T-cell (primary cell): ENCODE measurements around the gene DIS3L2. TPM values are rescaled to one million over a fixed set of nuclear protein-coding genes. Genes with fewer than 3 reads are reported as not detected.
"Not testable (repeated sequence)": the region's sequence is repeated elsewhere in the genome, so short reads cannot be mapped to it uniquely, and the experiment has no call there.

Experiments
- ATAC-seq, 4 experiments: fragments of 200-7000 bp in 3 of 4; fragments of 150-1000 bp in 1 of 4; cut with Tn5 transposase; replicated peaks in 1 of 4; 1 replicate in 3 of 4; 2 replicates in 1 of 4; pipeline ENCODE4 v1.10.0; 2021; ENCODE audit warnings: moderate library complexity in 3 of 4, mild to moderate bottlenecking in 2 of 4, moderate number of reproducible peaks in 1 of 4
- CTCF ChIA-PET, 2 donors: fragments of 300-600 bp; sonication (Branson Sonifier 250); formaldehyde crosslinking; loops; one replicate each; lab custom pipeline; 2022; ENCODE audit warnings: antibody characterized with exemption in 2 of 2; lab: Charles Lee
- POLR2A ChIA-PET, 2 donors: fragments of 300-600 bp; sonication (Branson Sonifier 250); formaldehyde crosslinking; loops; one replicate each; lab custom pipeline; 2022; ENCODE audit warnings: antibody characterized with exemption in 2 of 2; lab: Charles Lee
- DNase-seq, 35 experiments: peaks; one replicate each; pipeline versions ENCODE4 v3.0.0 to v3.0.0-alpha.2; 2013 to 2023
- H3K27ac ChIP-seq: one replicate; pipeline ENCODE4 v1.5.1; 2013; ENCODE audit warnings: low read length
- H3K27me3 ChIP-seq, 2 experiments: replicated peaks in 1 of 2; 1 replicate in 1 of 2; 2 replicates in 1 of 2; pipeline versions ENCODE4 v1.6.1 to v1.7.0; 2013; ENCODE audit warnings: low read length in 1 of 2, mixed read lengths in 1 of 2; ENCODE audit not compliant: control insufficient read depth in 2 of 2, insufficient read depth in 2 of 2; ENCODE audit errors: extremely low read depth in 1 of 2
- H3K36me3 ChIP-seq, 2 donors: 1 replicate in 1 of 2; 2 replicates in 1 of 2; pipeline versions ENCODE4 v1.6.1 to v1.7.0; 2013; ENCODE audit warnings: low read length in 1 of 2; ENCODE audit not compliant: control insufficient read depth in 2 of 2, insufficient read depth in 1 of 2; ENCODE audit errors: extremely low read depth in 1 of 2
- H3K4me1 ChIP-seq, 2 experiments: 1 replicate in 1 of 2; 2 replicates in 1 of 2; pipeline versions ENCODE4 v1.6.1 to v1.7.0; 2013; ENCODE audit warnings: low read length in 2 of 2, mixed read lengths in 1 of 2; ENCODE audit not compliant: insufficient read depth in 2 of 2, control insufficient read depth in 1 of 2; ENCODE audit errors: extremely low read depth in 1 of 2
- H3K4me3 ChIP-seq, 2 donors: 1 replicate in 1 of 2; 2 replicates in 1 of 2; pipeline versions ENCODE4 v1.5.1 to v1.7.0; 2013; ENCODE audit warnings: mild to moderate bottlenecking in 2 of 2, low read length in 1 of 2, moderate library complexity in 1 of 2; ENCODE audit not compliant: control insufficient read depth in 1 of 2; ENCODE audit errors: extremely low read depth in 1 of 2
- H3K9me3 ChIP-seq: 2 replicates; pipeline ENCODE4 v1.7.0; 2013
- H3K27ac Mint-ChIP-seq, 2 donors: one replicate each; pipeline ENCODE4 v1.8.0; 2020 to 2021; ENCODE audit warnings: mild to moderate bottlenecking in 2 of 2, mixed read lengths in 2 of 2
- H3K27me3 Mint-ChIP-seq, 2 donors: one replicate each; pipeline ENCODE4 v1.8.0; 2021 to 2022; ENCODE audit warnings: mixed read lengths in 2 of 2
- H3K36me3 Mint-ChIP-seq: one replicate; pipeline ENCODE4 v1.8.0; 2021; ENCODE audit warnings: mixed read lengths
- H3K4me1 Mint-ChIP-seq, 3 donors: one replicate each; pipeline ENCODE4 v1.8.0; 2020 to 2022; ENCODE audit warnings: mixed read lengths in 3 of 3, mild to moderate bottlenecking in 1 of 3
- H3K4me3 Mint-ChIP-seq, 3 donors: one replicate each; pipeline ENCODE4 v1.8.0; 2020 to 2022; ENCODE audit warnings: mild to moderate bottlenecking in 3 of 3, mixed read lengths in 3 of 3, moderate library complexity in 3 of 3
- H3K9me3 Mint-ChIP-seq, 3 donors: one replicate each; pipeline ENCODE4 v1.8.0; 2020 to 2022; ENCODE audit warnings: mixed read lengths in 3 of 3
- WGBS: methylation state at CpG from one replicate; pipeline ENCODE4 v1.1.5; 2013; ENCODE audit warnings: missing lambda C conversion rate; ENCODE audit not compliant: insufficient coverage; 5-methylcytosine and 5-hydroxymethylcytosine counted together
- total RNA-seq, 35 experiments: library from RNA in 6 of 35; stranded (reverse) in 6 of 35; fragments of 120-200 nt in 1 of 35; gene quantifications; one replicate each; pipeline versions ENCODE4 v1.2.1 to v1.2.4 and lab custom pipeline; 2013 to 2026

DIS3L2 gene
- total RNA-seq, 5 donors from 2014 or later (not counting 1 experiment from before 2014, with no cell fraction given) = 55.0 to 70.9 (median 61.4) TPM

- Mint-ChIP-seq H3K4me1 (peaks cover 0 to 9% (median 3%) of the 10 kb centered on the region in 3 donors), H3K36me3 (no peaks in the 10 kb centered on the region), H3K9me3 (no peaks in the 10 kb centered on the region), H3K4me3 (no peak overlapping the region), H3K27ac (no peak overlapping the region), H3K27me3 (peaks cover 12 to 55% of the 10 kb centered on the region in 2 donors)
- no peak for DNase-seq
- Histone ChIP-seq H3K27ac (no peak overlapping the region), H3K4me3 (no peak overlapping the region), H3K9me3 (no peaks in the 10 kb centered on the region), H3K36me3 (no peaks in the 10 kb centered on the region), H3K27me3 (peaks cover 2 to 73% of the 10 kb centered on the region in 2 experiments), H3K4me1 (peaks cover 0 to 8% of the 10 kb centered on the region in 2 experiments)
- ChIA-PET CTCF (no interaction called here), POLR2A (no interaction called here)
- no peak for ATAC-seq
- 71% methylated on average over 1 of the region's 1 CpG for WGBS
Measured at GRCh38 chr2:232384466-232384865, 423.0 kb downstream of the DIS3L2 start.

GRCh38 chr2:232385058-232385457 is 423.5 kb downstream of the DIS3L2 start:
- POLR2A ChIA-PET, H3K36me3 Mint-ChIP-seq, H3K27ac Mint-ChIP-seq, H3K9me3 Mint-ChIP-seq, H3K9me3 ChIP-seq, H3K4me1 ChIP-seq, DNase-seq, CTCF ChIA-PET, H3K4me1 Mint-ChIP-seq, H3K4me3 ChIP-seq, H3K27ac ChIP-seq, ATAC-seq, H3K4me3 Mint-ChIP-seq, H3K36me3 ChIP-seq: not testable (repeated sequence)
- peaks cover 12 to 61% of the 10 kb centered on the region in 2 donors for H3K27me3 Mint-ChIP-seq
- H3K27me3 ChIP-seq = peaks cover 2 to 67% of the 10 kb centered on the region in 2 experiments

GRCh38 chr2:232385660-232386489 is 424.4 kb downstream of the DIS3L2 start:
- no peaks in the 10 kb centered on the region for H3K36me3 ChIP-seq
- no peaks in the 10 kb centered on the region for H3K9me3 ChIP-seq
- no peak overlapping the region for H3K4me3 ChIP-seq
- no peak overlapping the region for H3K4me3 Mint-ChIP-seq
- ChIA-PET POLR2A (no interaction called here), CTCF (no interaction called here)
- H3K27ac Mint-ChIP-seq = no peak overlapping the region
- DNase-seq (no peak), ATAC-seq (no peak)
- peaks cover 16 to 68% of the 10 kb centered on the region in 2 donors for H3K27me3 Mint-ChIP-seq
- H3K9me3 Mint-ChIP-seq = no peaks in the 10 kb centered on the region
- 29% methylated on average over 15 of the region's 24 CpGs for WGBS
- H3K27ac ChIP-seq = no peak overlapping the region
- H3K4me1 Mint-ChIP-seq = peaks cover 0 to 9% (median 3%) of the 10 kb centered on the region in 3 donors
- H3K4me1 ChIP-seq = peaks cover 0 to 8% of the 10 kb centered on the region in 2 experiments
- H3K27me3 ChIP-seq = peaks cover 2 to 64% of the 10 kb centered on the region in 2 experiments
- H3K36me3 Mint-ChIP-seq = no peaks in the 10 kb centered on the region

- H3K4me1 Mint-ChIP-seq = peaks cover 0 to 9% (median 3%) of the 10 kb centered on the region in 3 donors
- Histone ChIP-seq H3K27ac (no peak overlapping the region), H3K36me3 (no peaks in the 10 kb centered on the region), H3K4me3 (no peak overlapping the region), H3K9me3 (no peaks in the 10 kb centered on the region), H3K4me1 (peaks cover 0 to 6% of the 10 kb centered on the region in 2 experiments), H3K27me3 (peaks cover 3 to 64% of the 10 kb centered on the region in 2 experiments)
- POLR2A ChIA-PET = no interaction called here
- no peak overlapping the region for H3K4me3 Mint-ChIP-seq
- no peak overlapping the region for H3K27ac Mint-ChIP-seq
- no peaks in the 10 kb centered on the region for H3K9me3 Mint-ChIP-seq
- ATAC-seq (no peak), DNase-seq (no peak)
- CTCF ChIA-PET = no interaction called here
- WGBS = 42% methylated on average over 22 of the region's 23 CpGs
- peaks cover 17 to 69% of the 10 kb centered on the region in 2 donors for H3K27me3 Mint-ChIP-seq
- no peaks in the 10 kb centered on the region for H3K36me3 Mint-ChIP-seq
Measured at GRCh38 chr2:232386490-232386739, 424.9 kb downstream of the DIS3L2 start.

Other genes with a start within 250 kb of the DIS3L2 start
- 10 to 100 TPM; 17.4 to 33.1 (median 25.2) TPM for gene PDE6D, start 180.4 kb upstream of the DIS3L2 start, total RNA-seq
- gene COPS7B, start 175.3 kb upstream of the DIS3L2 start, total RNA-seq = 10 to 100 TPM; 39.8 to 53.1 (median 49.7) TPM
- gene NPPC, start 35.3 kb upstream of the DIS3L2 start, total RNA-seq = 1 to 10 TPM in 1 of 5 donors, not detected in 4; 1.1 TPM